Measurements from ENCODE around the gene GPA33.

Gene GPA33

DNA sequence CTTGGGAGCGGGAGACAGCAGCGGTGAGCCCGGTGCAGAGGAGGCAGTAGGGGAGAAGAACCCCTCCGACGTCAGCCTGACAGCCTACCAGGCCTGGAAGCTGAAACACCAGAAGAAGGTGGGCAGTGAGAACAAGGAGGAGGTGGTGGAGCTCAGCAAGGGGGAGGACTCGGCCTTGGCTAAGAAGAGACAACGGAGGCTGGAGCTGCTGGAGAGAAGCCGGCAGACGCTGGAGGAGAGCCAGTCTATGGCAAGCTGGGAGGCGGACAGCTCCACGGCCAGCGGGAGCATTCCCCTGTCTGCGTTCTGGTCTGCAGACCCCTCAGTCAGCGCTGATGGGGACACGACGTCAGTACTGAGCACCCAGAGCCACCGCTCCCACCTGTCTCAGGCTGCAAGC, 36.6 kb upstream of the GPA33 start:
- H2AFZ ChIP-seq = no peak overlapping the region
- no peak overlapping the region for H3K4me3 ChIP-seq (ENCODE audit: low read depth, low read length)
- no peak for TF ChIP-seq CTCF (IDR thresholded peaks at IDR 0.05)
- no peaks in the 10 kb centered on the region for H3K4me1 ChIP-seq
- H3K9me3 ChIP-seq (ENCODE audit: control insufficient read depth, low read length) = no peaks in the 10 kb centered on the region
- no peak overlapping the region for H3K9ac ChIP-seq
- H3K27me3 ChIP-seq (ENCODE audit: control insufficient read depth, insufficient read depth, low read length) = no peaks in the 10 kb centered on the region
- no peaks in the 10 kb centered on the region for H3K79me2 ChIP-seq
- no peak overlapping the region for H3K4me2 ChIP-seq (ENCODE audit: low read length)
- H3K36me3 ChIP-seq (ENCODE audit: control insufficient read depth, insufficient read depth, low read length) = no peaks in the 10 kb centered on the region
- no peak overlapping the region for H3K27ac ChIP-seq

DNA sequence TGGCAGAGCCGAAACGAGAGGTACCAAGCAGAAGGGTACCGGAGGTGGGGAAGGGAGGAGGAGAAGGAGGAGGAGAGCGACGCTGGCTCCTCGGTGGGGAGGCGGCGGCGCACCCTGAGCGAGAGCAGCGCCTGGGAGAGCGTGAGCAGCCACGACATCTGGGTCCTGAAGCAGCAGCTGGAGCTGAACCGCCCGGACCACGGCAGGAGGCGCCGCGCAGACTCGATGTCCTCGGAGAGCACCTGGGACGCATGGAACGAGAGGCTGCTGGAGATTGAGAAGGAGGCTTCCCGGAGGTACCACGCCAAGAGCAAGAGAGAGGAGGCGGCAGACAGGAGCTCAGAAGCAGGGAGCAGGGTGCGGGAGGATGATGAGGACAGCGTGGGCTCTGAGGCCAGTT, 36.1 kb upstream of the GPA33 start:
- H3K27ac ChIP-seq = no peak overlapping the region
- H3K4me2 ChIP-seq (ENCODE audit: low read length) = no peak overlapping the region
- no peak overlapping the region for H3K4me3 ChIP-seq (ENCODE audit: low read depth, low read length)
- H3K9ac ChIP-seq = no peak overlapping the region
- H3K79me2 ChIP-seq = no peaks in the 10 kb centered on the region
- no peak for TF ChIP-seq CTCF (IDR thresholded peaks at IDR 0.05)
- no peaks in the 10 kb centered on the region for H3K4me1 ChIP-seq
- no peaks in the 10 kb centered on the region for H3K36me3 ChIP-seq (ENCODE audit: control insufficient read depth, insufficient read depth, low read length)
- H3K27me3 ChIP-seq (ENCODE audit: control insufficient read depth, insufficient read depth, low read length) = no peaks in the 10 kb centered on the region
- no peaks in the 10 kb centered on the region for H3K9me3 ChIP-seq (ENCODE audit: control insufficient read depth, low read length)
- no peak overlapping the region for H2AFZ ChIP-seq

DNA sequence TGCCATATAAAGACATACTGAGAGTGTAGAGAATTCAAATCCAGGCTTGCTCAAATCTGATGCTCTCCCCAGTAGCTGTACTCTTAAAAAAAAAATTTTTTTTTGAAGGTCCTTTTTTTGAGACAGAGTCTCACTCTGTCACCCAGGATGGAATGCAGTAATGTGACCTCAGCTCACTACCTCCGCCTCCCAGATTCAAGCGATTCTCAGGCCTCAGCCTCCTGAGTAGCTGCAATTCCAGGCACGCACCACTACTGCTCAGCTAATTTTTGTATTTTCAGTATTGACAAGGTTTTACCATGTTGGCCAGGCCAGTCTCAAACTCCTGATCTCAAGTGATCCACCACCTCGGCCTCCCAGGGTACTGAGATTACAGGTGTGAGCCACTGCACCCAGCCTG, 32.4 kb upstream of the GPA33 start:
- Histone ChIP-seq H3K27ac (no peak overlapping the region), H3K4me2 (ENCODE audit: low read length) (no peak overlapping the region), H3K9me3 (ENCODE audit: control insufficient read depth, low read length) (no peaks in the 10 kb centered on the region), H2AFZ (no peak overlapping the region), H3K27me3 (ENCODE audit: control insufficient read depth, insufficient read depth, low read length) (no peaks in the 10 kb centered on the region), H3K79me2 (no peaks in the 10 kb centered on the region), H3K36me3 (ENCODE audit: control insufficient read depth, insufficient read depth, low read length) (no peaks in the 10 kb centered on the region), H3K9ac (no peak overlapping the region), H3K4me1 (no peaks in the 10 kb centered on the region), H3K4me3 (ENCODE audit: low read depth, low read length) (no peak overlapping the region)
- no peak for TF ChIP-seq CTCF (IDR thresholded peaks at IDR 0.05)

GRCh38 chr1:167122121-167122480, 31.9 kb upstream of the GPA33 start:
- Histone ChIP-seq H3K4me1 (no peaks in the 10 kb centered on the region), H3K4me2 (ENCODE audit: low read length) (no peak overlapping the region), H3K36me3 (ENCODE audit: control insufficient read depth, insufficient read depth, low read length) (no peaks in the 10 kb centered on the region), H3K9ac (no peak overlapping the region), H3K4me3 (ENCODE audit: low read depth, low read length) (no peak overlapping the region), H3K27ac (no peak overlapping the region), H3K9me3 (ENCODE audit: control insufficient read depth, low read length) (no peaks in the 10 kb centered on the region), H3K79me2 (no peaks in the 10 kb centered on the region), H2AFZ (no peak overlapping the region), H3K27me3 (ENCODE audit: control insufficient read depth, insufficient read depth, low read length) (no peaks in the 10 kb centered on the region)
- TF ChIP-seq CTCF (IDR thresholded peaks at IDR 0.05) = no peak

DNA sequence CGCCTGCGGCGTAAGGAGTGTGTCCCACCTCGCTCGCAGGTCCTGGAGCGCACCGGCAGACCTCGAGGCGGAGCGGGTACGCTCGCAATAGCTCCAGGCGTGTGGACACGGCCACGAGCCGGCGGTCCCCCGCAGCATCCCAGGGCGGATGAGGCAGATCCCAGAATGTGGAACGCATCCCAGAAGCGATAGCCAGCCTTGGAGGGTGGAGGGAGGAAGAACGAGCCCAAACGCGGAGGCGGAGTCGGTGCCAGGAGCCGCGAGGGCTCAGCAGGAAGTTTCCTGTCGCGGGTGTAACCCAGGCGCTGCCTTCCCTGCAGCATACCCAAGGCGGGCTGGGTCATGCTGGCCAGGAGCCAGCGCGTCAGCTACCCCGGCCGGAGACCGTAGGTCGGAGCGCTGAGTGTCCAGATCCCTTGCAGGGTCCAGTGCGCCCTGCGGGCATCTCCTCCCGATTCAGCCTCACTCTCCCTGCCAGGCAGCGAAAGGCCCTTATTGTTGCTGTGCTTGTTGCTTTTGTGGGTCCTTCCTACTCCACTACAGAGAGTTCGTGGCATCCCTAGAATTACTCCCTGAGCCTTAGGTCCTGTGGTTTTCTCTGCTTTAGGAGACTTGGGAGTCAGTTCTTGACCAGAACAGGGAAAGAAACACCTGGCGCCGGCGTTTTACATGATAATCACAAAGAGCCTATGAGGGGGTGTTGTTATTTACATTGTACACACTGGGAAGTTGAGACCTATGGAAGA, 31.4 kb upstream of the GPA33 start:
- Histone ChIP-seq H2AFZ (no peak overlapping the region), H3K79me2 (no peaks in the 10 kb centered on the region), H3K9me3 (ENCODE audit: control insufficient read depth, low read length) (no peaks in the 10 kb centered on the region), H3K27ac (no peak overlapping the region), H3K36me3 (ENCODE audit: control insufficient read depth, insufficient read depth, low read length) (no peaks in the 10 kb centered on the region), H3K9ac (no peak overlapping the region), H3K27me3 (ENCODE audit: control insufficient read depth, insufficient read depth, low read length) (no peaks in the 10 kb centered on the region), H3K4me2 (ENCODE audit: low read length) (peak overlapping the region; percentile 21), H3K4me3 (ENCODE audit: low read depth, low read length) (no peak overlapping the region), H3K4me1 (no peaks in the 10 kb centered on the region)
- TF ChIP-seq CTCF (IDR thresholded peaks at IDR 0.05) = no peak

All from parathyroid adenoma (tissue), 2 donors.